ENCODE data around the gene SHF.

- TF ChIP-seq CTCF (IDR thresholded peaks at IDR 0.05) (no peak), POLR2AphosphoS5 (IDR thresholded peaks at IDR 0.05) (no peak), POLR2A (IDR thresholded peaks at IDR 0.05) (no peak)
These were observed 1.6 kb downstream of the SHF start for GRCh38 chr15:45185903-45186770.
